ENCODE results near the gene MXRA8. TPM values are rescaled to one million over a fixed set of nuclear protein-coding genes. Genes with fewer than 3 reads are reported as not detected.

Gene MXRA8
- total and polyA plus RNA-seq, 2 donors (not counting 3 experiments of a cell fraction or from before 2014, with no cell fraction given), result 0.82 to 1.9 TPM

DNA sequence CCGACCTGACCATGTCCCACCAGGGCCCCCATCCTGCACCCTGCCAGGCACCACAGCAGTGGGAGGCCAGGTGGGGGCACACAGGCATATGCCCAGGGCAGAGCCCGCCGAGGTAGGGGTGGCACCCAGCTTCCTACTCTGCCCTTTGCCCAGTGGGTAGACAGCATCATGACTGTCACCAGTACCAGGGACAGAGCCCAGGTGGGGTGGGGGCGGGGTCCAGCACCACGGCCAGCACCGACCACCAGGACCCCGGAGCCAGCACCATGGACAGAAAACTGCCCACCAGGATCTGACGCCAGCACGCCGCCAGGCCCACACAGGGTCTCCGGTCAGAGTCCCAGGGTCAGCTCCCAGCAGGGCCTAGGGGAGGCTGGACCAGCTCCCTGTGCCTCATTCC, 23.5 kb downstream of the MXRA8 start:
- Histone ChIP-seq H3K79me2 (ENCODE audit: control insufficient read depth, insufficient read depth, low read length) (no peaks in the 10 kb centered on the region), H3K4me2 (ENCODE audit: insufficient read depth, low read length) (no peak overlapping the region), H4K20me1 (replicated peaks; ENCODE audit: control insufficient read depth, extremely low read depth, insufficient read depth, low read length) (no peaks in the 10 kb centered on the region), H3K9ac (replicated peaks; ENCODE audit: extremely low read depth, insufficient read depth, low read length) (no peak overlapping the region), H3K4me1 (ENCODE audit: control insufficient read depth, extremely low read depth, insufficient read depth, low read length) (no peaks in the 10 kb centered on the region), H3K27ac (ENCODE audit: insufficient read depth, low read depth, low read length) (no peak overlapping the region), H3K9me3 (replicated peaks; ENCODE audit: control insufficient read depth, insufficient read depth, low read length) (no peaks in the 10 kb centered on the region), H3K4me3 (replicated peaks in 1 of 3; ENCODE audit: insufficient read depth in 1 of 3, low read depth in 1 of 3, low read length in 3 of 3) (no peak overlapping the region), H3K27me3 (ENCODE audit: control insufficient read depth in 2 of 2, insufficient read depth in 2 of 2, low read length in 2 of 2) (no peaks in the 10 kb centered on the region), H2AFZ (ENCODE audit: low read depth, low read length) (no peak overlapping the region), H3K9me1 (replicated peaks; ENCODE audit: control insufficient read depth, extremely low read depth, insufficient read depth, low read length) (no peaks in the 10 kb centered on the region), H3K36me3 (ENCODE audit: control insufficient read depth in 2 of 2, extremely low read depth in 1 of 2, insufficient read depth in 2 of 2, low read length in 2 of 2) (peaks cover 0 to 8% of the 10 kb centered on the region in 2 experiments)
- ChIA-PET CTCF (interaction anchor here (0.9 kb wide), 1 partner anchor 170 kb away, joined by 3 read pairs; no protein-coding TSS in a partner anchor), POLR2A (no interaction called here)
- intact Hi-C loops (cut with micrococcal nuclease), result no loop called here
- TF ChIP-seq, protein P1, sequence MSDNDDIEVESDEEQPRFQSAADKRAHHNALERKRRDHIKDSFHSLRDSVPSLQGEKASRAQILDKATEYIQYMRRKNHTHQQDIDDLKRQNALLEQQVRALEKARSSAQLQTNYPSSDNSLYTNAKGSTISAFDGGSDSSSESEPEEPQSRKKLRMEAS (IDR thresholded peaks at IDR 0.05; ENCODE audit: insufficient read depth, insufficient read length), result no peak
- TF ChIP-seq, protein P2, sequence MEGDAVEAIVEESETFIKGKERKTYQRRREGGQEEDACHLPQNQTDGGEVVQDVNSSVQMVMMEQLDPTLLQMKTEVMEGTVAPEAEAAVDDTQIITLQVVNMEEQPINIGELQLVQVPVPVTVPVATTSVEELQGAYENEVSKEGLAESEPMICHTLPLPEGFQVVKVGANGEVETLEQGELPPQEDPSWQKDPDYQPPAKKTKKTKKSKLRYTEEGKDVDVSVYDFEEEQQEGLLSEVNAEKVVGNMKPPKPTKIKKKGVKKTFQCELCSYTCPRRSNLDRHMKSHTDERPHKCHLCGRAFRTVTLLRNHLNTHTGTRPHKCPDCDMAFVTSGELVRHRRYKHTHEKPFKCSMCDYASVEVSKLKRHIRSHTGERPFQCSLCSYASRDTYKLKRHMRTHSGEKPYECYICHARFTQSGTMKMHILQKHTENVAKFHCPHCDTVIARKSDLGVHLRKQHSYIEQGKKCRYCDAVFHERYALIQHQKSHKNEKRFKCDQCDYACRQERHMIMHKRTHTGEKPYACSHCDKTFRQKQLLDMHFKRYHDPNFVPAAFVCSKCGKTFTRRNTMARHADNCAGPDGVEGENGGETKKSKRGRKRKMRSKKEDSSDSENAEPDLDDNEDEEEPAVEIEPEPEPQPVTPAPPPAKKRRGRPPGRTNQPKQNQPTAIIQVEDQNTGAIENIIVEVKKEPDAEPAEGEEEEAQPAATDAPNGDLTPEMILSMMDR (IDR thresholded peaks at IDR 0.05; ENCODE audit: extremely low read depth in 1 of 2, insufficient read depth in 1 of 2, low read depth in 1 of 2, low read length in 2 of 2), result no peak
- no peak for TF ChIP-seq POLR2AphosphoS5 (IDR thresholded peaks at IDR 0.05; ENCODE audit: insufficient read depth, low read depth, low read length)
- TF ChIP-seq FOS (IDR thresholded peaks at IDR 0.05; ENCODE audit: borderline replicate concordance, insufficient read depth, low read length), result no peak
- TF ChIP-seq EZH2 (IDR thresholded peaks at IDR 0.05; ENCODE audit: borderline replicate concordance, low read depth, low read length, severe bottlenecking), result no peak
- TF ChIP-seq GATA2 (IDR thresholded peaks at IDR 0.05; ENCODE audit: insufficient read depth, insufficient read length, low read depth, low read length), result no peak
- no peak for TF ChIP-seq JUN (IDR thresholded peaks at IDR 0.05; ENCODE audit: borderline replicate concordance, insufficient read depth, insufficient read length, low read depth)
- TF ChIP-seq POLR2A (IDR thresholded peaks at IDR 0.05; ENCODE audit: low read depth, low read length), result no peak
- TF ChIP-seq MYC (IDR thresholded peaks at IDR 0.05; ENCODE audit: low read depth, low read length), result no peak
- BruUV-seq (replicated peaks), result no TSS peak
- no peak for FAIRE-seq
- dilution Hi-C loops (cut with MboI; ENCODE audit: extremely low pct_ligation_motif_present, low sequenced_read_pairs), result no loop called here
- DNase-seq (ENCODE audit: low read depth, low spot score), result no peak

All from endothelial cell of umbilical vein (primary cell).